ENCODE data around the gene ABCC3.

ABCC3 gene

GRCh38 chr17:50681263-50682200, 46.9 kb downstream of the ABCC3 start:
- H3K9me2 ChIP-seq (replicated peaks; ENCODE audit: control insufficient read depth, low read length) = no peaks in the 10 kb centered on the region
- H4K20me1 ChIP-seq (ENCODE audit: control insufficient read depth, insufficient read depth, low read depth, low read length) = no peaks in the 10 kb centered on the region
- no peak overlapping the region for H3K4me3 ChIP-seq (ENCODE audit: low read length)
- no peaks in the 10 kb centered on the region for H3K79me2 ChIP-seq (ENCODE audit: control insufficient read depth, low read length)
- peak; percentile 54 for TF ChIP-seq CTCF (IDR thresholded peaks at IDR 0.05; ENCODE audit: low read depth, low read length, poor library complexity, severe bottlenecking)
- TF ChIP-seq EZH2phosphoT487 (IDR thresholded peaks at IDR 0.05; ENCODE audit: borderline replicate concordance, low read length) = no peak
- no peak overlapping the region for H3K27ac ChIP-seq (ENCODE audit: low read depth, low read length)
- no peaks in the 10 kb centered on the region for H3F3A ChIP-seq (ENCODE audit: control insufficient read depth, insufficient read depth)
- no peaks in the 10 kb centered on the region for H3K9me3 ChIP-seq (ENCODE audit: control insufficient read depth, insufficient read depth, low read length)
- no peaks in the 10 kb centered on the region for H3K36me3 ChIP-seq (ENCODE audit: control insufficient read depth, low read length)
- H3K4me1 ChIP-seq (ENCODE audit: control insufficient read depth, low read length) = no peaks in the 10 kb centered on the region
- peaks cover 24% of the 10 kb centered on the region for H3K27me3 ChIP-seq (ENCODE audit: control insufficient read depth, low read length)
- H3K4me2 ChIP-seq (ENCODE audit: low read length) = no peak overlapping the region

- H3K9me2 ChIP-seq (replicated peaks; ENCODE audit: control insufficient read depth, low read length) = no peaks in the 10 kb centered on the region
- H3K4me3 ChIP-seq (ENCODE audit: low read length) = no peak overlapping the region
- H3K4me2 ChIP-seq (ENCODE audit: low read length) = no peak overlapping the region
- H3K4me1 ChIP-seq (ENCODE audit: control insufficient read depth, low read length) = no peaks in the 10 kb centered on the region
- no peak overlapping the region for H3K27ac ChIP-seq (ENCODE audit: low read depth, low read length)
- no peaks in the 10 kb centered on the region for H3K9me3 ChIP-seq (ENCODE audit: control insufficient read depth, insufficient read depth, low read length)
- no peak for TF ChIP-seq CTCF (IDR thresholded peaks at IDR 0.05; ENCODE audit: low read depth, low read length, poor library complexity, severe bottlenecking)
- no peak for TF ChIP-seq EZH2phosphoT487 (IDR thresholded peaks at IDR 0.05; ENCODE audit: borderline replicate concordance, low read length)
- H4K20me1 ChIP-seq (ENCODE audit: control insufficient read depth, insufficient read depth, low read depth, low read length) = no peaks in the 10 kb centered on the region
- peaks cover 24% of the 10 kb centered on the region for H3K27me3 ChIP-seq (ENCODE audit: control insufficient read depth, low read length)
- H3K79me2 ChIP-seq (ENCODE audit: control insufficient read depth, low read length) = no peaks in the 10 kb centered on the region
- H3K36me3 ChIP-seq (ENCODE audit: control insufficient read depth, low read length) = no peaks in the 10 kb centered on the region
- H3F3A ChIP-seq (ENCODE audit: control insufficient read depth, insufficient read depth) = no peaks in the 10 kb centered on the region
These were observed 47.8 kb downstream of the ABCC3 start for GRCh38 chr17:50682441-50682840.

DNA sequence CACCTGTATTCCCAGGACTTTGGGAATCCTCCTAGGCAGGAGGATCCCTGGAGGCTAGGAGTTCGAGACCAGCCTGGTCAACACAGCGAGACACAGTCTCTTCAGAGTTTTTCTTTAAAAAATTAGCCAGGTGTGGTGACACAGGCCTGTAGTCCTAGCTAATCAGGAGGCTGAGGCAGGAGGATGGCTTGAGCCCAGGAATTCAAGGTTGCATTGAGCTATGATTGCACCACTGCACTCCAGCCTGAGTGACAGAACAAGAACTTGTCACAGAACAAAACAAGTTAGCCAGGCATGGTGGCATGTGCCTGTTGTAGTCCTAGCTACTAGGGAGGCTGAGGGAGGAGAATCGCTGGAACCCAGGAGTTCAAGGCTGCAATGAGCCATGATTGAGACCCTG, 48.3 kb downstream of the ABCC3 start:
- no peaks in the 10 kb centered on the region for H3K36me3 ChIP-seq (ENCODE audit: control insufficient read depth, low read length)

More for the DNA sequence above, 48.3 kb downstream of the ABCC3 start:
- Histone ChIP-seq H3K79me2 (ENCODE audit: control insufficient read depth, low read length) (no peaks in the 10 kb centered on the region), H3K9me2 (replicated peaks; ENCODE audit: control insufficient read depth, low read length) (no peaks in the 10 kb centered on the region), H3K4me1 (ENCODE audit: control insufficient read depth, low read length) (no peaks in the 10 kb centered on the region), H3K27me3 (ENCODE audit: control insufficient read depth, low read length) (peaks cover 24% of the 10 kb centered on the region), H3K27ac (ENCODE audit: low read depth, low read length) (no peak overlapping the region), H3K9me3 (ENCODE audit: control insufficient read depth, insufficient read depth, low read length) (no peaks in the 10 kb centered on the region), H3F3A (ENCODE audit: control insufficient read depth, insufficient read depth) (no peaks in the 10 kb centered on the region), H3K4me2 (ENCODE audit: low read length) (no peak overlapping the region), H3K4me3 (ENCODE audit: low read length) (no peak overlapping the region), H4K20me1 (ENCODE audit: control insufficient read depth, insufficient read depth, low read depth, low read length) (no peaks in the 10 kb centered on the region)
- TF ChIP-seq EZH2phosphoT487 (IDR thresholded peaks at IDR 0.05; ENCODE audit: borderline replicate concordance, low read length) = no peak
- no peak for TF ChIP-seq CTCF (IDR thresholded peaks at IDR 0.05; ENCODE audit: low read depth, low read length, poor library complexity, severe bottlenecking)

Data from DOHH2 (cell line).